Measurements from ENCODE around the gene LSM7.

Gene LSM7

DNA sequence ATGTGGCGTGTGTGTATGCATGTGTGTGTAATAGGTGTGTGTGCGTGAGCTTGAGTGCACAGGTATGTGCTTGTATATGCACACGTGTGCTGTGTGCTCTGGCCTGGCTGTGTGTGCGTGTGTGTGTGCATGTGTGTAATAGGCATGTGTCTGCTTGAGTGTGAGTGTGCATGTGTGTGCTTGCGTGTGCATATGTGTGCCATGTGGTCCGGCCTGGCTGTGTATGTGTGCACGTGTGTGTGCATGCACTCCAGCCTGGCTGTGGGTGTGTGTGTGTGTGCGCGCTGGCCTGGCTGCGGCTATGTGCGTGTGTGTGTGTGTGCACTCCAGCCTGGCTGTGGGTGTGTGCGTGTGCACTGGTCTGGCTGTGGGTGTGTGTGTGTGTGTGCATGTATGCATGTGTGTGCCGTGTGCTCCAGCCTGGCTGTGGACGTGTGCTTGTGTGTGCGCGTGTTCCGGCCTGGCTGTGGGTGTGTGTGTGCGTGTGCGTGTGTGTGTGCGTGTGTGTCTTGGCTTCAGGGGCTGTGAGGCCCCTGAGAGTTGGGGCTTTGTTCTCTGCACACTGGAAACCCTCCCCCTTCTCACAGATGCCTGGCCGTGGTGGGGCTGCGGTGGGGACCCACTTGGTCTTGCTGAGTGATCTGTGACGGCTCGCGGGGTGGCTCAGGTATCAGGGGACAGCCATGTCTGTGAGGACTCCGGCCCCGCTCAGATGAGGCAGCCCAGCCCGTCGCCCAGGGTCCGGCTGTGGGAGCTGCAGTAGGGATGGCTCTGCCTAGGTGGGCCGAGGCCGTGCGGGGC lies 8.3 kb upstream of the LSM7 start:
- DNase-seq, result no peak

DNA sequence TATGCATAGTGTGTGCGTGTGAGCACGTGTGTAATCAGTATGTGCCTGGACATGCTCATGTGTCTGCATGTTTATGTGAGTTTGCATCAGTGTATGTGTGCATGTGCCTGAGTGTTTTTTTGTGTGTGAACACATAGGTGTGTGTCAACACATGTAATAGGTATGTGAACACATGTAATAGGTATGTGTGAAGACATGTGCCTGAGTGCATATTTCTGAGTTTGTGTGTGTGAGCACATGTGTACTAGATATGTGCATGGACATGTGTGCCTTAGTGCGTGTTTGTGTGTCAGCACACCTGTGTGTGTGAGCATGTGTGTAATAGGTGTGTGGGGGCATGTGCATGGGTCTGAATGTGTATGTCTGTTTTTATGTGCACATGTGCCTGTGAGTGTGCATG lies 7.5 kb upstream of the LSM7 start:
- no peak for DNase-seq

DNA sequence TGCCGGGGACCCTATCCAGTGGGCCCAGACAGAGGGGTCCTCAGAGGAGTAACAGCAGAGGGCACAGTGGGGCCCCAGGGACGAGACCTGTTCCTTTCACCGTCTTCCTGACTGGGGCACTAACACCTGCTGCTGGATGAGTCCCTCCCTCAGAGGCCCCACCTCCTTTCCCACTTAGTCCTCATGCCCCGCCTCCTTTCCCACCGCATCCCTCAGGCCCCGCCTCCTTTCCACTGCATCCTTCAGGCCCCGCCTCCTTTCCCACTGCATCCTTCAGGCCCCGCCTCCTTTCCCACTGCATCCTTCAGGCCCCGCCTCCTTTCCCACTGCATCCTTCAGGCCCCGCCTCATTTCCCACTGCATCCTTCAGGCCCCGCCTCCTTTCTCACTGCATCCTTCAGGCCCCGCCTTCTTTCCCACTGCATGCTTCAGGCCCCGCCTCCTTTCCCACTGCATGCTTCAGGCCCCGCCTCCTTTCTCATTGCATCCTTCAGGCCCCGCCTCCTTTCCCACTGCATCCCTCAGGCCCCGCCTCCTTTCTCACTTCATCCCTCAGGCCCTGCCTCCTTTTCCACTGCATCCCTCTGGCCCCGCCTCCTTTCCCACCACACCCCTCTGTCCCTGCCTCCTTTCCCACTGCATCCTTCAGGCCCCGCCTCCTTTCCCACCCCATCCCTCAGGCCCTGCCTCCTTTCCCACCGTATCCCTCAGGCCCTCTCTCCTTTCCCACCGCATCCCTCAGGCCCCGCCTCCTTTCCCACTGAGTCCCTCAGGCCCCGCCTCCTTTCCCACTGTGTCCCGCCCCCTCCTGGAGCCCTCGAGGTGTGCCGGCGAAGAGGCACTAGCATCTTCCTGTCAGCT lies 6.8 kb upstream of the LSM7 start:
- peak; percentile 4 for DNase-seq

DNA sequence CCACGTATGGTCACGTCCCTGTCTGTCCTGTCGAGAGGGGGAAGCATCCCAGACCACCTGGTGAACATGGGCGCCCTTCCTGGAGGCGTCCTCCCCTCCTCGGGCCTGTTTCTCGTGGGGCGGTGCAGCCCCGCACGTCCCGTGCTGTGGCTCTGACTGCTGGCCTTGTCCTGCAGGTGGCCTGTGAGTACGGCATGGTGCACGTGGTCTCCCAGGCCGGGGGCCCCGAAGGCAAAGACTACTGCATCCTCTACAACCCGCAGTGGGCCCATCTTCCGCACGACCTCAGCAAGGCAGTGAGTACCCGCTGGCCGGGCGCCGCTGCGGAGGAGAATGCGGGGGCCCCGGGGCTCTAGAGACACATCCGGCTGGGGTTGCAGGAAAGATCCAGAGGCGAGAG lies 6.0 kb upstream of the LSM7 start:
- no peak for DNase-seq

DNA sequence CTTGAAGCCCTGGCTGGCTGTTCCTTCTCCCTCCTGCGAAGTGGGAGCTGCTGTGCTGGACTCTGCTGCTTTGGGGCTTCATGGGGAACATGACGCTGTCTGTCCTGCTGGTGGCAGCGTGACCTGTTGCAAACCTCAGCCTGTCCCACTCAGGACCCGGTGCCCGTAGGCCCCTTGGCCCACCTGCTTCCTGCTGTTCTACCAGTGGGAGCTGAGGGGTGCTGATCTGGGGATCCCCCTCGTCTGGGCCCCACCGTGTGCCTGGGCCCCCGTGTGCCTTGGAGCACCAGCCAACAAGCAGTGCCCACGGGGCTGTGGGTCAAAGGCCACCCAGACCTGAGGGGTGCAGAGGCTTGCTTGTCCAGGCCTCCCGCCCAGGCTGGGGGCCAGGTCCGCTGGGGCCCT lies 5.4 kb upstream of the LSM7 start:
- DNase-seq, result no peak

DNA sequence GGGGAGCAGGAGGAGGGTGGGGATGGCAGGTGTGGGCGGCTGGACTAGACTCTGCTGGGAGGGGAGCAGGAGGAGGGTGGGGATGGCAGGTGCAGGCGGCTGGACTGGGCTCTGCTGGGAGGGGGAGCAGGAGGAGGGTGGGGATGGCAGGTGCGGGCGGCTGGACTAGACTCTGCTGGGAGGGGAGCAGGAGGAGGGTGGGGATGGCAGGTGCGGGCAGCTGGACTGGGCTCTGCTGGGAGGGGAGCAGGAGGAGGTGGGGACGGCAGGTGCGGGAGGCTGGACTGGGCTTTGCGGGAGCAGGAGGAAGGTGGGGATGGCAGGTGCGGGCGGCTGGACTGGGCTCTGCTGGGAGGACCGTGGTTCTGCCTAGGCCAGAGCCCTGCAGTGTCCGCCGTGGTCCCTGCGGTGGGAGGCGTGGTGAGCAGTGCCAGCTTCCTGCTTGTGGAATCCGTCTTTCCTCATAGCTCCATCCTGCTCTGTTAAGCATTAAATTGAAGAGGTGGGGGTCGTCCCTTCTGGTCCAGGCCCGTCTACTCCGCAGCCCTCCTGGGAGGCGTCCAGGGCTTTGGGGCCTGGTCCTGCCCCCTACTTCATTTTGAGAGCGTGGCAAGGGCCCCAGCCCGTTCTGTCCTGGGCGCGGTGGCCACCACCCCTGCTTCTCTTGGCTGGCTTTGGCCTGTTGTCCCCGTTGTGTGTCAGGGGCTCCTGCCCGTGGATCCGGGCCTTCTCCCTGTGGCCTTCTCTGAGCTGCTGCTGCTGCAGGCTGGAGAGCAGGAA lies 4.8 kb upstream of the LSM7 start:
- DNase-seq, result no peak

DNA sequence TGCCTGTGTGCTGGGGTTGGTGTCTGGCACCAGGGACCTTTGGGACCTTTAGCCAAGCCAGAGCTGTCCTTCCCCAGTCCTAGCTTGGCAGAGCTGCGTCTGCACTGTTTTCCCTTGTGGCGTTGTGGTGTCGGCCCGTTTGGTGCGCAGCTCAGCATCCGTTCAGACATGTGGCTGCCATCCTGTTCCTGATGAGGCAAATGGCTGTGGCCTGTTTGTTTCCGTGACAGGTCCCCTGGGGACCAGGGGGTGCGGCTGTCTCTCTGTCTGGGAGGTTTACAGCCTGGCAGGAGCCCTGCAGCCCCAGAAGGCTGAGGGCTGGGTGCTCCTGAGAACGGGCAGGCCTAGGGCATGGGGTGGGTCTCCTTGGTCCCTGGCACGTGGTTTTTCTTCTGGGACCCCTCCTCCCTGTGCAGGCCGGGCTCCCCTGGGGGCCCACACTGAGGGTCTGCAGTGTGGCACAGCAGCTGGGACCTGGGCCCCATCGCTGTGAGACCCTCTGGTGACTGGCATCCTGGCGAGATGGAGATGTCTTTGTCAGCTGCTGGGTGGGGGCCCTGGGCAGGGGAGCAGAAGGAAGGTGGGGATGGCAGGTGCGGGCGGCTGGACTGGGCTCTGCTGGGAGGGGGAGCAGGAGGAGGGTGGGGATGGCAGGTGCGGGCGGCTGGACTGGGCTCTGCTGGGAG lies 4.1 kb upstream of the LSM7 start:
- DNase-seq, result peak; percentile 33

DNA sequence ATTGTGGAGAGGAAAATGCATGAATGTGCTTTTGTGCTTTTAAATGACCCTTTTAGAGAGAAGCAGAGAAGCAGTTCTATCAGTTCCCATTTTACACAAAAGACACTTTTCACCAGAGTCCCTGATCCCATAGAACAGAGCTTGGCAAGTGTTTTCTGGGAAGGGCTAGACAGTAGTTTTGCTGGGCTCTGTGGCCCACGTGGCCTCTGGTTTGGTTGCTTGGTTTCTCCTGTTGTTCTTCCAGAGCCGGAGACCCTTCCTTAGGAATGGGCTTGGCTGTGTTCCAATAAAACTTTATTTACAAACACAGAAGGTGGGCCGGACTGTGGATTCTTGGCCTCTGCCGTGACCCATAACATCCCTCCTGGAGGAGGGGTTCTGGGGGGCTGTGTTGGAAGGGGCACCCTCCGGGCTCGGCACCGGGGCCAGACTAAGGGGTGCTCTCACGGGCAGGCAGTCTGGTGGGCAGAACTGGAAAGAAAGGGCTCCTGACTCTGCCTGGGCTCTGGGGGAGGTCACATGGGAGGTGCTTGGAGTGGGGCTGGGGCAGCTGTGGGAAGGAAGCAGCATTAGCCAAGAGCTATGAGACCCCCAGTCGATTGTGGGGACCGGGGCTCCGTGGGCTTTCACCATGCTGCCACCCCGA lies 3.3 kb upstream of the LSM7 start:
- DNase-seq, result no peak

DNA sequence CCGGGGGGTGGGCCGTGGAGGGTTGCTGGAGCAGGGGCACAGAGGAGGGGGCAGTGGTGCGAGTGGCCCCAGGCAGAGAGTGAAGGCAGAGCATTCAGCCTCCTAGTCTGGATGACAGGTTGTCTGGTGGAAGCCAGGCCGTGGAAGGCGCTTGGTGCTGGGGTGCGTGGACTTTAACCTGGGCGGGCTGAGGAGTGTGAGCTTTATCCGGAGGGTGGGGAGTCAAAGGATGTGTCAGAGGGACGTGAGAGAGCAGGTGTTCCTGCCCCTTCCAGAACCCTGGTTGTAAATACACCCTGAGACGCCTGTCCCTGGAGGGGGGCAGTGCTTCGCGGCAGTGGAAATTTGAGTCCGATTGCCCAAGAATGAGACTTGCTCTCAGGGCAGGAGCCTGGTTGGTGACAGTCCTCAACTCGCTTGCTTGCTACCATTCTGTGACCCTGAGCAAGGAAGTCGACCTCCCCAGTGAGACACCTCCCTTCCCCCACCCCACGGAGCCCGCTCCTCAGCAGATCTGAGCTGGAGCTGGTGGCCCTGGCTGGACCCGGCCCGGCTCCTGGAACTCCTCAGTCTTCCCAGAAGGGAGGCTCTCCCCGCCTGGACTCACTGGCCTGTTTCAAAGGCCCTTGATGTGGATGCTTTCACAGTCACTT lies 2.4 kb upstream of the LSM7 start:
- DNase-seq, result no peak

DNA sequence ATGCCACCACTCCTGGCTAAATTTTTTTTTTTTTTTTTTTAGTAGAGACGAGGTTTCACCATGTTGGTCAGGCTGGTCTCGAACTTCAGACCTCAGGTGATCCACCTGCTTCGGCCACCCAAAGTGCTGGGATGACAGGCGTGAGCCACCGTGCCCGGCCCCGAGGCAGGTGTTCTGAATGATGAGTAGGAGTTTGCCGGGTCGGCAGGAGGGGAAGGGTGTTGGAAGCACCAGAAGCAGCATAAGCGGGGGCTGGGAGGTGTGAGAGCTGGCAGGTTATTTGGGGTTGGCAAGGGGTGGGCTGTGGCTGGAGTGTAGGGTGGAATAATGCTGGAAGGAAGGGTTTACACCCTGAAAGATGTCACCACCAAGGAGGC lies 1.9 kb upstream of the LSM7 start:
- no peak for DNase-seq

DNA sequence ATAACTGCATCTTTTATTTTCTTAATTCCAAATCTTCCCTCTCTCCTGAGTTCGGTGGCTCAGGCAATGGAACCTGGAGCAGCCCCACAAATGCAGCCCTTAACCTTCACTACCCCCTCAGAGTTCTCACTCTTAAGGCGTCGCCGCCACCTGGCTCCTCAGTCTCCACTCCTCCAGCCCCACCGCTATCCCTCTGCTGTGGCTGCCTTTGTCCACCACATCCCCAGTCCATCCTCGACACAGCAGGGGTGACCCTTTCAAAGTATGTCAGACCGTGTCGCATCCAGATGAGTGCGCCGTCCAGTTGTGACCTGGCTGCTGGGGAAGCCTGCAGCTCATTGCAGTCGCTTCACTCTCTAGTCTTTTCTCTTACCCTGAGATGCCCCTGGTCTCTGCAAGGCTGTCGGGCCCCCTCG lies 1.1 kb upstream of the LSM7 start:
- DNase-seq, result no peak

DNA sequence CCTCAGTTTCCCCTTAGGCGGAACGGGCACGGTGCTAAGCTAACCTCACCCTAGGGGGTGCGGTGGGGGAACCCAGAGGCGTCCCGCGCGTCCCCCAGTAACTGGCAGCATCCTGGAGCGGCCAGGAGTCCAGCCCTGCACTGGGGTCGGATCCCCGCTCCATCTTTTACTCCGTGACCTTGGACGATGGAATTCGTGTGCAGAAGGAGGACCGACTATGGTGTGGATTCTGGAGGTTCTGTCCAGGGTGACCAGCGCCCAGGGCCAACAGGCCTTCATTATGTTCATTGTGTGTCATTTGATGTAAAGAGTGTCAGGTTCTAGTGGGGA lies 728 bp upstream of the LSM7 start:
- no peak for DNase-seq

DNA sequence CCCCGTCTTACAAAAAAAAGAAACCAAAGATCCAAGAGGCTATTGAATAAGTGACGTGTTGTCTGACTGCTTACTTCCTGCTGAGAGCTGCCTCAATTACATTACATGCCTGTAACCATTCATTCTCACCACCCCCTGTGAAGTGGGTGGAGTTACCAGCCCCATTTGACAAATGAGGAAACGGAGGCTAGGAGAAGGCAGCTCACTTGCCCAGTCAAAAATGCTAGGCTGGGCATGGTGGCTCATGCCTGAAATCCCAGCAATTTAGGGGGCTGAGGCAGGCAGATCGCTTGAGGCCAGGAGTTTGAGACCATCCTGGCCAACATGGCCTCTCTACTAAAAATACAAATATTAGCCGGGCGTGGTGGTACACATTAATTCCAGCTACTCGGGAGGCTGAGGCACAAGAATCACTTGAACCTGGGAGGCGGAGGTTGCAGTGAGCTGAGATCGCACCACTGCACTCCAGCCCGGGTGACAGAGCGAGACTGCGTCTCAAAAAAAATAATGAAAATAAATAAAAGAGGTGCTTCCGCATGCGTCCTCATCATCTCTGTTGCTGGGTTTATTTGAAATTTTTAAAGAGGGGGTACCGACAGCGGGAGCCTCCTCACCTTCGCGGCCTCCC lies 499 bp downstream of the LSM7 start:
- DNase-seq, result peak; percentile 82

DNA sequence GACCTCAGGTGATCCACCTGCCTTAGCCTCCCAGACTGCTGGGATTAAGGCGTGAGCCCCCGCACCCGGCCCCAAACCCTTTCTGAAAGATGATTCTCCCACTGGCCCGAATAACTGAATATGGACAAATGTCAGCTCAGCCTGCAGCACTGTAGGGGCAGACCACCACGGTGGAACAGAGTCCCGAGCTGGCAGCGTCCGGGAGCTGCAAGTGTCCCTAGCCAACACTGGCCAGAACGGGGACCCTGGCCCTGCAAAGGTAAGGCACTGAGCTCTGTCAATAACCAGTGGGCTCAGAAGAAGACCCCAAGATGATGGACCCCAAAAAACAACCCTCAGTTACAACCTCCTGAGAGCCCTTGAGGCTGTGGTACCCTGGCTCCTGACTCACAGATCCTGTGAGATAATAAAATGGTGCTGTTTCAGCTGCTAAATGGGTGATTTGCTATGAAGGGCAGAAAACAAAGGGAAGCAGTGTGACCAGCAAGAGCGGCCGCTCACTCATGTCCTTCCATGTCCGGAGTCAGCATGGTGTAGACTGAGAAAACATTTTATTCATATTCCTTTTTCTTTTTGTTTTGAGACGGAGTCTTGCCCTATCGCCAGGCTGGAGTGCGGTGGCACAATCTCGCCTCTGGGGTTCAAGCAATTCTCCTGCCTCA lies 1.6 kb downstream of the LSM7 start:
- DNase-seq, result no peak

DNA sequence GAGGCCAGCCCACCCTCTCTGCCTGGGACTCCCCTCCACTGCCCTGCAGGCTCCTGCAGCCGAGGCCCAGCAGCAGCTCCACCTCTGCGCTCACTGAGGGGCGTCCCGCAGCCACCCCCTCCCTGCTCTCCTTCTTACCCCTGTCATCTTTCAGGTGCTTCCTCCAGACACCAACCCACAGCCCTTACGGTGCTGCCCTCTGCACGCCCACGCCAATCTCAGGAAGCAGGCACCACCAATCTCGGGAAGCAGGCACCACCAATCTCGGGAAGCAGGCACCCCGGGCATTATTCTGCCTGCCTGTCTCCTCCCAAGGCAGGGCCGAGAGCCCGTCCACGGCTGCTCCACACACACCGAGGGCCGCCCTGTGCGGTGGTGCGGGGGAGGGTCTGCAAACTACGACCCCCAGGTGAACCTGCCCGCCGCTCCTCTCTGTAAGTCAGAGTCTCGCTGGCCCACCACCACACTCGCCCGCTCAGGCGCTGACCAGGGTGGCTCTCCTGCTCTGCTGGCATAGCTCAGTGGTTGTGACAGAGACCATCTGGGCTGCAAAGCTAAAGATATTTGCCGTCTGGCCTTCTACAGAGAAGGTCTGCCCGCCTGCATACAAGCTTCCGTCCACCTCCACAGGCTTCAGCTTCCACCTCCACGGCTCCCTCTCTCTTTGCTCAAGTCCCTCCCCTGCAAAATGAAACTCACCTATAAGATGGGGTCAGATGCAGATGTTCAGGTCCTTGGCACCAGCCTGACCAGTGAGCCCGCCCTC lies 2.9 kb downstream of the LSM7 start:
- no peak for DNase-seq

DNA sequence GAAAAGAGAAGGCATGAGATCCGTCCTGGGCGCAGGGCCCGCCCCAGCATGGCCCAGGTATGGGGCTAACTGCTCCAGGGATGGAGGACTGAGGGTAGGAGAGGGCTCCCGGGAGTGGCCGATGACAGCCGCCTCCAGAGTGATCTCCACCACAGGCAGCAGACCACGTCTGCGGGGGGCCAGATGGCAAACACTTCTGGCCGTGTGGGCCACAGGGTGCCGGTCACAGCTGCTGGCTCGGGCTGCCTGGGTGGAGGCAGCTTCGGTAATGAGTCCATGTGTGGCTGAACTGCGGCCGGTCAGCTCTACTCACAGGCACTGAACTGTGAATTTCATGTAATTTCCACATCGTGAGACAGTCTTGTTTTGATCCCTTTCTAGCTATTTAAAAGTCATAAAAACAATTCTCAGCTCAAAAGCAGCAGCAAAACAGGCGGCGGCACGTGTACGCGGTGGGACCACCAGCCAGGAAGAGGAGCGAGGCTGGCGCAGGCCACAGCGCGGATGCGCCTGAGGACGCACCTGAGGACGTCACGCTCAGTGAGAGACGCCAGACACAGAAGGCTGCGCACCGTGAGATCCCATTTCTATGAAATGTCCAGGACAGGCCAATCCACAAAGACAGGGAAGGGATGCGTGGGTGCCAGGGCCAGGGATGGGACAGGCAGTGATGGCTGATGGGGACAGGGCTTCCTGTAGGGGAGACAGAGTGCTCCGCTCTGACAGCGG lies 4.0 kb downstream of the LSM7 start:
- no peak for DNase-seq

DNA sequence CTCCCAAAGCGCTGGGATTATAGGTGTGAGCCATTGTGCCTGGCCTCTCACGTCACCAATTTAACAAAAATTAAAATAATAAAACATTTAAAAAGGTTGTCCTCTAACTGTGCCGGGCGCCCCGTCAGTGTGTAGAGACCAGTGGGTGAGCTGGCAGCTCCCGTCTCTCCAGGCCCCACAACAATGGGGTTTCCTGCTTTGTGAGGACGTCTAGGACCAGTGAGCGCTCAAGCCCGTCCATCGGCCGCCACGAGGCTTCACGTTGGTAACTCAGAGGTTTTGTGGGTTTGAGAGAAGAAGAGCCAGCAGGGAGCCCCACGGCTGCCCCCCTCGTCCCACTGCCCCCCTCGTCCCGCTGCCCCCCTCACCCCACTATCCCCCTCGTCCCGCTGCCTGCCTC lies 4.7 kb downstream of the LSM7 start:
- DNase-seq, result no peak

DNA sequence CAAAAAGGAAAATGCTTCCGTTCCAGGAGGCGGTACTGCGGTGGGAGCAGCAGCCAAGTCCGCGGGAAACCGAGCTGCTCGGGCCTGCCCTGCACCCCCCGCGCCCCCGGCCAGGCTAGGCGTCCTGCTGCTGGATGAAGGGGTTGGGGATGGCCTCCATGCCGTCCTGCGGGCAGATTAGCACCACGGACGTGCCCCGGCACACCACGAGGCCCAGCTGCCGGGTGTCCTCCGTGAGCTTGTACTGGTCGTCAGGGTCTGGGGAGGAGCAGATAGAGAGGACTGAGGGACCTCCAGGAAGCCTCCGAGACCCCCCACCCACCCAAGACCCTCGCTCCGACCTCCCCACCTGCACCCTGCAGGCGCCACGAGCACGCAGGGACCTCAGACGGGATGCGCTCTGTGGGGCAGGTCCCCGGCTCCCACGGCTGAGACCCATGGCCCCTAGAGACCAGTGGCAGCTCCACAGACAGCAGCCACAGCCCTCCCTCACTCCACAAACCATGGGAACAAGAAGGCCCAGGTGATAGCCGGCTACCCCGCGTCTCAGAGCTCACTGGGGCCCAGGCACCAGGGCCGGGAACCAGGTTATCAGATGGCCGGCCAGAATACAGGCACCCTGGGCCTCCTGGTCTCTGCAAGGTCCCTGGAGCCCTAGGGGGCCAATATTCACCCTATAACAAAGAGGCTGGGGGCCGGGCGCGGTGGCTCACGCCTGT lies 6.7 kb downstream of the LSM7 start:
- no peak for DNase-seq

DNA sequence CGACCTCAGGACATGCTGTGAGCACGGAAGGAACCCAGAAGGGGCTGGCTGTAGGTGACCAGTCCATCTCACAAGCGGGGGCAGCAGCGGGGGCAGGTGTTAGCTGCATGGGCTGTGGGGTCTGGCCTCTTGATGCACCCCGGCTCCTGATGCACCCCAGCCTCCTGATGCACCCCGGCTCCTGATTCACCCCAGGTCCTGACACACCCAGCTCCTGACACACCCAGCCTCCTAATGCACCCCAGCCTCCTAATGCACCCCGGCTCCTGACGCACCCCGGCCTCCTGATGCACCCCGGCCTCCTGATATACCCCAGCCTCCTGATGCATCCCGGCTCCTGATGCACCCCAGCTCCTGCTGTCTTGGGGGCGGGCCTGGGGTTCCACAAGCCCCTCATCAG lies 7.4 kb downstream of the LSM7 start:
- DNase-seq, result no peak

All from CD4-positive, alpha-beta T cell treated with Interleukin-21 for 1 hour (primary cell).